ENCODE measurements around the gene NCK2.

NCK2 gene

DNA sequence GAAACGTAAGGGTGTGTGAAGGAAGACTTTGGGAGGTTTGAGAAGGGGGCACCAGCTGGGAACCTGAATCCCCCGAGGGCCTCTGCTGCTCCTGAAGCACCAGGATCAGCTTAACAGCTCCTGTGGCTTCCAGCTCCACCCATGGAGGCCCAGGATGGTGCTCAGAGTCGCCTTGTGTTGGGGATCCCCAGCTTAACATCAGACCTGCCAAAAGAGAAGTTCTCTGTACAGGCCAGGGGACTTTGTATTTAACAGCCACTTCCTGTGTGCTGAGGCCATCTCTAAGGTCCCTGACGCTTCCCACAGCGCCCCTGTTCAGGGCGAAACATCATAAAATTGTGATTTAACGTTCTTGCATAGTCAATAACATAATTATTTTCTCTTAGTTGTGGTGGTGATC lies 77.5 kb downstream of the NCK2 start:
- Histone ChIP-seq H3K4me1 (no peaks in the 10 kb centered on the region), H3K4me3 (ENCODE audit: low read depth, low read length) (no peak overlapping the region), H3K36me3 (no peaks in the 10 kb centered on the region), H3K27me3 (no peaks in the 10 kb centered on the region), H3K9me3 (no peaks in the 10 kb centered on the region)
- DNase-seq = no peak
- TF ChIP-seq, protein P1, sequence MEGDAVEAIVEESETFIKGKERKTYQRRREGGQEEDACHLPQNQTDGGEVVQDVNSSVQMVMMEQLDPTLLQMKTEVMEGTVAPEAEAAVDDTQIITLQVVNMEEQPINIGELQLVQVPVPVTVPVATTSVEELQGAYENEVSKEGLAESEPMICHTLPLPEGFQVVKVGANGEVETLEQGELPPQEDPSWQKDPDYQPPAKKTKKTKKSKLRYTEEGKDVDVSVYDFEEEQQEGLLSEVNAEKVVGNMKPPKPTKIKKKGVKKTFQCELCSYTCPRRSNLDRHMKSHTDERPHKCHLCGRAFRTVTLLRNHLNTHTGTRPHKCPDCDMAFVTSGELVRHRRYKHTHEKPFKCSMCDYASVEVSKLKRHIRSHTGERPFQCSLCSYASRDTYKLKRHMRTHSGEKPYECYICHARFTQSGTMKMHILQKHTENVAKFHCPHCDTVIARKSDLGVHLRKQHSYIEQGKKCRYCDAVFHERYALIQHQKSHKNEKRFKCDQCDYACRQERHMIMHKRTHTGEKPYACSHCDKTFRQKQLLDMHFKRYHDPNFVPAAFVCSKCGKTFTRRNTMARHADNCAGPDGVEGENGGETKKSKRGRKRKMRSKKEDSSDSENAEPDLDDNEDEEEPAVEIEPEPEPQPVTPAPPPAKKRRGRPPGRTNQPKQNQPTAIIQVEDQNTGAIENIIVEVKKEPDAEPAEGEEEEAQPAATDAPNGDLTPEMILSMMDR (IDR thresholded peaks at IDR 0.05; ENCODE audit: low read depth, low read length) = no peak

DNA sequence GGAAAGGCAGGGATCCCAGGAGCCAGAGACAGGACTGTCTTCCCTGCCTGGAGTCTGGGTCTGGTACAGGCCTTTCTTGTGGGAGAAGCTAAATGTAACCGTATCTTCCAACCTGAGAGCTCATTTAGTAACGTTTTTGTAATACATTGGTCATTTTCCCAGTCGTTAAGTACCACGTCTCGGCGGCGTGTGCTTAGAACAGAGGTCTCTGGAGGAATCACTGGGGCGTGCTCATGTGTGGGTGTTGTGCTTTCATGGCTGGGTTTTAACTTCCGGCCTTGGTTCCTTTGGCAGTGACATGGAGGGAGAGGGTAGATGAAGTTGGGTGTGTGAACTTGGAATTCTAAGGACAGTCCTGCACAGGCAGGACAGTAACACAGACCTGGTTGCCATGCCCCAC lies 79.7 kb downstream of the NCK2 start:
- H3K9me3 ChIP-seq = no peaks in the 10 kb centered on the region
- no peaks in the 10 kb centered on the region for H3K36me3 ChIP-seq
- no peaks in the 10 kb centered on the region for H3K4me1 ChIP-seq

GRCh38 chr2:105827351-105828096 lies 82.8 kb downstream of the NCK2 start:
- Histone ChIP-seq H3K36me3 (no peaks in the 10 kb centered on the region), H3K4me3 (ENCODE audit: low read depth, low read length) (no peak overlapping the region), H3K9me3 (no peaks in the 10 kb centered on the region), H3K27me3 (no peaks in the 10 kb centered on the region), H3K4me1 (no peaks in the 10 kb centered on the region)
- TF ChIP-seq, protein P1 (IDR thresholded peaks at IDR 0.05; ENCODE audit: low read depth, low read length) = no peak
- no peak for DNase-seq

More for the DNA sequence above, 79.7 kb downstream of the NCK2 start:
- Histone ChIP-seq H3K4me3 (ENCODE audit: low read depth, low read length) (no peak overlapping the region), H3K27me3 (no peaks in the 10 kb centered on the region)
- no peak for DNase-seq
- TF ChIP-seq, protein P1 (IDR thresholded peaks at IDR 0.05; ENCODE audit: low read depth, low read length) = no peak

GRCh38 chr2:105828558-105828957 lies 83.8 kb downstream of the NCK2 start:
- Histone ChIP-seq H3K36me3 (no peaks in the 10 kb centered on the region), H3K27me3 (no peaks in the 10 kb centered on the region), H3K9me3 (no peaks in the 10 kb centered on the region), H3K4me3 (ENCODE audit: low read depth, low read length) (no peak overlapping the region), H3K4me1 (no peaks in the 10 kb centered on the region)
- TF ChIP-seq, protein P1 (IDR thresholded peaks at IDR 0.05; ENCODE audit: low read depth, low read length) = no peak
- DNase-seq = no peak

DNA sequence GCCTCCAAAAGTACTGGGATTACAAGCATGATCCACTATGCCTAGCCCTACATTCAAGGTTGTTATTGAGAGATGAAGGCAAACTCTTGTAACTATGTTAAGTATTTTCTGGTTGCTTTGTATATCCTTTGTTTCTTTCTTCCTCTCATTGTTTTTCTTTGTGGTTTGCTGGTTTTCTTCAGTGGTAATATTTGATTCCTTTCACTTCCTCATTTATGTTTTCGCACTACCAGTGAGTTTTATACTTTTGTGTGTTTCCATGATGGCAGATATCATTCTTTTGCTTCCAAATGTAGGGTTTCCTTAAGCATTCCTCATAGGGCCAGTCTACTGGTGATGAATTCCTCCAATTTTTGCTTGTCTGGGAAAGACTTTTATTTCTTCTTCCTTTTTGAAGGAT lies 90.2 kb downstream of the NCK2 start:
- DNase-seq = no peak
- TF ChIP-seq, protein P1 (IDR thresholded peaks at IDR 0.05; ENCODE audit: low read depth, low read length) = no peak

GRCh38 chr2:105836341-105836740 lies 91.6 kb downstream of the NCK2 start:
- DNase-seq = no peak
- TF ChIP-seq, protein P1 (IDR thresholded peaks at IDR 0.05; ENCODE audit: low read depth, low read length) = no peak
- Histone ChIP-seq H3K9me3 (no peaks in the 10 kb centered on the region), H3K27me3 (no peaks in the 10 kb centered on the region), H3K4me1 (no peaks in the 10 kb centered on the region), H3K36me3 (no peaks in the 10 kb centered on the region), H3K4me3 (ENCODE audit: low read depth, low read length) (no peak overlapping the region)

More for the DNA sequence above, 90.2 kb downstream of the NCK2 start:
- no peak overlapping the region for H3K4me3 ChIP-seq (ENCODE audit: low read depth, low read length)
- H3K4me1 ChIP-seq = no peaks in the 10 kb centered on the region
- no peaks in the 10 kb centered on the region for H3K27me3 ChIP-seq
- no peaks in the 10 kb centered on the region for H3K9me3 ChIP-seq
- H3K36me3 ChIP-seq = no peaks in the 10 kb centered on the region

Measured in BE2C (cell line).